LNCaP clone FGC (cell line): Measurements from ENCODE around the gene SLC4A4.

Experiments
- DNase-seq: peaks from one replicate; pipeline ENCODE4 v3.0.0-alpha.2; 2011; ENCODE audit warnings: low read depth
- H3K4me3 ChIP-seq: 2 replicates; pipeline ENCODE4 v1.5.1; 2011; ENCODE audit warnings: mild to moderate bottlenecking, low read depth, low read length, control low read depth
- CTCF ChIP-seq: IDR thresholded peaks from 2 replicates; pipeline ENCODE4 v1.5.1; 2012; ENCODE audit warnings: mild to moderate bottlenecking; ENCODE audit not compliant: control insufficient read depth, insufficient read depth; ENCODE audit errors: extremely low read depth

SLC4A4 gene

GRCh38 chr4:71616168-71616811 lies 277.5 kb downstream of the SLC4A4 start:
- H3K4me3 ChIP-seq: no peak overlapping the region
- no peak for TF ChIP-seq CTCF
- no peak for DNase-seq
